ENCODE data around the gene SLIT3. TPM values are rescaled to one million over a fixed set of nuclear protein-coding genes. Genes with fewer than 3 reads are reported as not detected.

Gene SLIT3
- total RNA-seq, 1 donor from 2014 or later: 0.75 TPM

DNA sequence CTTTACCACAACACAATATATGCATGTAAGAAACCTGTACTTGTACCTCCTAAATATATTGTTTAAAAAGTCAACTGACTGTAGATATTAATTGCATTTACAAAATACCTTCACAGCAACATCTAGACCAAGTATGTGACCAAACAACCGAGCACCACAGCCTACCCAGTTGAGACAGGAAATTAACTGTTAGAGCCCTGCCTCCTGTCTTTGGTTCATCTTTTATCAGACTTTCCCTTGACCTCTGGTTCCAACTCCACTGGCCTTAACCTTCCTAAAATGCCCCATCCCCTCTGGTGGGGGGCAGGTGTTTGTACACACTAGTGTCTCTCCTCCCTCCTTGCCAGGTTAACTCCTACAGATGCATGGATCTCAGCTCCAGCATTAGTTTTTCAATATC lies 566.8 kb downstream of the SLIT3 start:
- DNase-seq (ENCODE audit: low spot score): no peak
- no peak for ATAC-seq

DNA sequence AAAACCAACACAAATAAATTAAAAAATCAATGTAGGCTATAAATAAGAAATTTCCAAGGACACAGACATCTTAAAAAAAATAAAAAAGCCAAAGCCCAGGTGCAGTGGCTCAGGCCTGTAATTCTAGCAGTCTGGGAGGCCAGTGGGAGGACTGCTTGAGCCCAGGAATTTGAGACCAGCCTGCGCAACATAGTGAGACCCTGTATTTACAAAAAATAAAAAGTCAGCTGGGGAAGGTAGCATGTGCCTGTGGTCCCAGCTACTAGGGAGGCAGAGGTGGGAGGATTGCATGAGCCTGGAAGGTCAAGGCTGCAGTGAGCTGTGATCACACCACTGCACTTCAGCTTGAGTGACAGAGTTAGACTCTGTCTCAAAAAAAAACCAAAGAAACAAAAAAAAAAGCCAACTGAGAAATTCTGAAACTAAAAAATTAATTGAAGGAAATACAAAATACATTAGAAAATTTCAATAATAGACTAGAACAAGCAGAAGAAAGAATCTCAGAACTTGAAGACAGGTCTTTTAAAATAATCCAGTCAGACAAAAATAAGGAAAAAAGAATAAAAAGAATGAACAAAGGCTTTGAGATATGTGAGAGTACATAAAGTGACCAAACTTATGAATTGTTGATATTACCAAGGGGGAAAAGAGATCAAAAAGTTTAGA lies 572.3 kb downstream of the SLIT3 start:
- ATAC-seq: no peak
- no peak for DNase-seq (ENCODE audit: low spot score)

DNA sequence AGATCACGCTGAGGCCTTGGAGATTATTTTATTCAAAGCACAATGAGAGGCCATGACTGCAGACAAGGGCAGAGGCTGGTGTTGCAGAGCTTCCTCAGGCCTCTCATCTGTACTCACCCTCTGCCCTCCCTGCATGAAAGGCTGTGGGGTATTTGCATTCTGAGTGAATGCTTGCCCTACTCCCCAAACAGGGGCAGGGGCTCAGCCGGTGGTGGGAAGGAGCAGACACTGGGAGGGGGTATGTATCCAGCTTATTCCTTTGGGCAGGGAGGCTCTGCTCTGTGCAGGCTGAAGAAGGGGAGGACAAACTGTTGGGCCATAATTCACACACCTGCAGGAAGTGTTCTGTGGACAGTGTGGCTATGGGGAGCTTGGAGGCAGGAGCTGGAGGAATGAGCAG lies 573.4 kb downstream of the SLIT3 start:
- ATAC-seq (no peak), DNase-seq (ENCODE audit: low spot score) (no peak)

DNA sequence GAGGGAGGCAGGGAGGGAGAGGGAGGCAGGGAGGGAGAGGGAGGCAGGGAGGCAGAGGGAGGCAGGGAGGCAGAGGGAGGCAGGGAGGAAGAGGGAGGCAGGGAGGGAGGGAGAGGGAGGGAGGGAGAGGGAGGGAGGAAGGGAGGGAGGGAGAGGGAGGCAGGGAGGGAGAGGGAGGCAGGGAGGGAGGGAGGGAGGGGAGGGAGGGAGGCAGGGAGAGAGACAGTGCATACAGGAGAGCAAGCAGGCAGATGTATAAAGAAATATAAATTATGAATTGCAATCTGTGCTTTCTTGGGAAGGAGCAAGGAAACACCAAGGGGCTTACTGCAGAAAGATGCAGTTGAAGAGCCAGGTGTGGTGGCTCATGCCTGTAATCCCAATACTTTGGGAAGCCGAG lies 574.6 kb downstream of the SLIT3 start:
- ATAC-seq (no peak), DNase-seq (ENCODE audit: low spot score) (no peak)

DNA sequence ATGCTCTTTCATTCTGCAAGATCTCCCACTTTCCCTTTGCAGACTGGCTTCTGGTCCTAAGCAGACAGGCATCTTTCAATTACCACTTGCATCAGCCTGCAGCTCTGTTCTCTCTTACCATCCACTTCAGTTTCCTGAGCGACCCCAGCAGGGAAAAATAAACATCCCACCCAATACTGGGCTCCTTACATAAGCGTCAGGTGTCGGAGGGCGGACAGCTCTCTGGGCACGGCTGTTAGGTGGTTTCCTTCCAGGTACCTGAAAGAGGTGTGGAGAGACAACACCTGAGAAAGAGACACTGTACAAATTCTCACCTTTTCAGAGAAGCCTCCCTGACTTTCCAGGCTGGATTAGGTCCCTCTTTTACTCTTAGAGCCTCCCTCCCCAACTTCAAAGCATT lies 576.7 kb downstream of the SLIT3 start:
- ATAC-seq (no peak), DNase-seq (ENCODE audit: low spot score) (no peak)

DNA sequence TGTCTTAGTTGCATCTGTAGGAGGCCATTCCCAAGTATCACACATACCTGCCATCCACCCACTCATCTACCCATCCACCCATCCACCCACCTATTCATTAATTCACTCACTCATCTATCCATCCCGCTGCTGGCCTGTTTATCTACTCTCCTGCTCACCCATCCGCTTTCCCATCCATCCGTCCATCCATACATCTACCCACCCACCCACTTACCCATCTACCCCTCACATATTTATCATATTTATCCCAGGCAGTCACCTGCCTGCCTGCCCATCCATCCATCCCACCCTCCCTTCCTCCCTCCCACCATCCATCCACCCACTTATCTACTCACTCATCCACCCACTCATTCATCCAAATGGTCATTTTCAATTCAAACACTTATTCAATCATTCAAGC lies 577.9 kb downstream of the SLIT3 start:
- ATAC-seq (no peak), DNase-seq (ENCODE audit: low spot score) (no peak)

DNA sequence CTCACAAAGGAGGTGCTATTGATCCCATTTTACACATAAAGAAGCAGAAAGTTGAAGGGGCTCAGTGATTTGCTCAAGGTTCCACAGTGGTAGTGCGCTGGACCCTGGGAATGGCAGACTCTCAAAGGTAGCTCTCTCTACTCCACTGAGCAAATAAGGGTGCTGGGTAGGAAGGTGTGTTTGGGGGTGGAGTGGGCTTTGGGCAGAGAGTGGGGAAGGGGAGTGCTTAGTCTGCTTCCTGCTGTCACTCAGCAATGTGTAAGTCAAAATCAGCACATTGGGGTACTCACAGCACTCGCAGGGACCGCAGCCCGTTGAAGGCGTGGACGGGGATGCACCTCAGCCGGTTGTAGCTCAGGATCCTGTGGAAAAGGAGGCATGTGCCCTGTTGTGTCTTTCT lies 579.0 kb downstream of the SLIT3 start:
- ATAC-seq: no peak
- DNase-seq (ENCODE audit: low spot score): no peak

DNA sequence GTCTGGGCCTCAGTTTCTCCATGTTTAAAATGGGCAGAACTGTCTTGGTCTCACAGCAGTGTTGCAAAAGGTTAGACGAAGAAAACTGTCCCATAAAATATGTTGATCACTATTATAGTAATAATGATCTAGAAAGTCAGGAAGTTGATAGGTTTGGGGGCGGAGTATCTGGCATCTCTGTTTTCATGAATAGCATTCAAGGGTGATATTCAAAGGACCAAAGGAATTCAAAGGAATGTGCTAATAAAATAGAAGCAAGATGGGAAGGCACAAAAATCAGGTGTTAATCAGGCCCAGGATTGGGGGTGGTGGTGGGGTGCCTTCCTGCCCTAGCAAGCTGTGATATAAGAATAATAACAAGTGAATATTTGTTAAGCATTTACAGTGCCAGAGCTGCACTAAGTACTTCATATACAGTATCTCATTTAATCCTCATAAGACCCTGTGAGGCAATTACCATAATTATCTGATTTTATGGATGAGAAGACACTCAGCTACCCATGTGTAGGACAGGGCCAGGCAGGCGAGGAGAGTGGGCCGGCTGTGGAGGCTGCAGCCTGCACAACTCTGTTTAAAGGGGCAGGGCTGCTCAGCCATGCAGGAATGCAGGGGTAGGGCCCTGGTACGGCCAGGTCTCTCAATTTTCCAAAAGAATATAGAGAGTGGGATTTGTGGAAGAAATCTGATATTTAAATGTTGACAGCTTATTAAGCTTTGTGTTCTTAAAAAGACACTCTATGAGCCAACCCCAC lies 579.8 kb downstream of the SLIT3 start:
- DNase-seq (ENCODE audit: low spot score): no peak

DNA sequence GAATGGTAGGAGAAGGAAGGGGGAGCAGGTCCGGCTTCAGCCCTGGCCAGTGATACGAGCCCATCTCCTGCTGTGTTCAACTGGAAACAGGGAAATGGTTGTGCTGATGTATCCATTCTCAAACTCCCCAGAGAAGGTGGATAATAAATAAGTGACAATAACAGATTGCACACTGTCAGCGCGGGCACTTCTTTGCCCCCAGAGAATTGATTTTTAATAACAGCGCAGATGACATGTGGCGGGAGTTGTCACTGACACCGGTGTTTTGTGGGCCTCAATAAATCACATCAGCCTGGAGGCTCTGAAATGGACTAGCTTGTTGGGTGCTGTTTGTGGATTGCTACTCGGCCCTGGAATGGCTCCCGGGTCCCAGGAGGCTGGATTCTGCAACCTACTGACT lies 580.4 kb downstream of the SLIT3 start:
- no peak for ATAC-seq
- no peak for DNase-seq (ENCODE audit: low spot score)

More for the DNA sequence above, 579.8 kb downstream of the SLIT3 start:
- no peak for ATAC-seq

DNA sequence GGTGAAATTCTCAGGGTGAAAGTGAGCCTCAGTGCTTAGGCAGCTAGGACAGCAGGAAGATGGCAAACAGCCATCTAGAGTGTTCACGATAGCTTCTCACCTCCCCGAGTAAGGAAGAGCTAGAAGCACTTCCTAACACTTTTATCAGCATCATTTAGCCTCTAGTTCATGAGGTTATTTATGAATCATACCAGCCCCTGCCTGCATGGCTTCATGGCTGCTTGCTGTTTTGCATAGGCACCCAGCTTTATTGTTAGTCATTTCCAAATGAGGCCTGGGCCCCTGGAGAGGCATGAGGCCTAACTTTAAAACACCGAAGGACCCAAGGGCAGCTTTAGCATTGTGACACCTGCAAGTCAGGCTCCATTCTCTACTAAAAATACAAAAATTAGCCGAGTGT lies 586.9 kb downstream of the SLIT3 start:
- ATAC-seq (no peak), DNase-seq (ENCODE audit: low spot score) (no peak)

DNA sequence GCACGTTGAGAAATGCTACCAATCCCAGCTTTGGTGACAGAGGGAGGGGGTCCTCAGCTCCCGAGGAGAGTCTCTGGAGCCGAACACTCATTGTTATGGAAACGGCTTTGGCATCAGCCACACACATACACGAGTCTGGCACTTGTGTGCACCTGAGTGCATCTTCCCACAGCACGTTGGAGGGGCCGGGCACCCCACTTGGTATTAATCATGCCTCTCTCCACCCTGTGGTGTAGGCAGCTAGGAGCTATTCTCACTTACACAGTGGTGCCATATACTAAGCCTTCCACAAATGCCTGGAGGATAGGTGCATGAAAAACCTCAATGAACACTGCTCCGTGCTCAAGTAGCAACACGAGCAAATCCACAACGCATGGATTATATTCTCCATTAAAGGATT lies 587.9 kb downstream of the SLIT3 start:
- ATAC-seq (no peak), DNase-seq (ENCODE audit: low spot score) (no peak)

DNA sequence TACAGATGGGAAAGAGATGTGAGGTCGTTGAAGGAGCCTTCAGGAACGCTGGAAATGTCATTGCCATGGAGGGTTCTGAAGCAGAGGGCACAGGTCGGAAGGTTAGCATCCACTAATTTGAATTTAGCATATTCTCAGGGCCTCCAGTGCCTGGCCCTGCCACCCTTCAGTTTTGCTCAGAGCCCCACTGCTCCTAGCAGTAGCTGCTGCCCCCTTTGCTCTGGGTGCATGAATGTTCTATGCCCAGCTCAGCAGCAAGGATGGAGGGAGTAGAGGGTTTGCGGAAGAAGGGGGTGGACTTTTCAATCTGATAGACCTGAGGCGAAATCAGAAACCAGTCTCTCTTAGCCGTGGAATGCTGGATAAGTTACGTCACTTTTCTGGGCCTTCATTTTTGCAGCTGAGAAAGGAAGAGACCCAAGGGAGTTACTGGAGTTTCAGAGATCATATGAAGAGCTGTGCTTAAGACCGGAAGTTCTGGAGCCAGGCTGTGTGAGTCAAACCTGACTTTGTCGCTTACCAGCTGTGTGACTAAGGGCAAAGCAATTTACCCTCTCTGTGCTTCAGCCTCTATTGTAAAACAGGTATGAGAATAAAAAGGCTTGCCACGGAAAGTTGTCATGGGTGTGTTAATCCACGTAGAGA lies 588.5 kb downstream of the SLIT3 start:
- ATAC-seq (no peak), DNase-seq (ENCODE audit: low spot score) (no peak)

DNA sequence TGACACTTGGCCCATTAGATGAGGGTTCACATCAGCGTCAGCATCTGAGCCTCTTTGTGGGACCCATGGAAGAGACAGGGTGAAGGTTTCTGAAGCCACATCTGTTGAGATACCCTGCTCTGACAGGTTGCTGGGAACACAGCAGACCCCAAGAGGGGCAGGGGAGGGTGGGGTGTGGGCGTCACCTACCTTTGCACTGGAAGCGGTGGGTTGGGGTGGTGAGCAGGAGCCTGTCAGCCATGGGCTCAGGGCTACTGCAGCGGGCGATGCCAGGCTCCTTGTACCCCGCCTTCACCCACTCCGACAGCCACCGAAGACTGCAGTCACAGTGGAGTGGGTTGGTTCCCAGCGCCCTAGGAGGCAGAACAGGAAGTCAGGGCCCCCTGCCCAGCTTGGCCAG lies 590.2 kb downstream of the SLIT3 start:
- DNase-seq (ENCODE audit: low spot score): no peak
- ATAC-seq: no peak

DNA sequence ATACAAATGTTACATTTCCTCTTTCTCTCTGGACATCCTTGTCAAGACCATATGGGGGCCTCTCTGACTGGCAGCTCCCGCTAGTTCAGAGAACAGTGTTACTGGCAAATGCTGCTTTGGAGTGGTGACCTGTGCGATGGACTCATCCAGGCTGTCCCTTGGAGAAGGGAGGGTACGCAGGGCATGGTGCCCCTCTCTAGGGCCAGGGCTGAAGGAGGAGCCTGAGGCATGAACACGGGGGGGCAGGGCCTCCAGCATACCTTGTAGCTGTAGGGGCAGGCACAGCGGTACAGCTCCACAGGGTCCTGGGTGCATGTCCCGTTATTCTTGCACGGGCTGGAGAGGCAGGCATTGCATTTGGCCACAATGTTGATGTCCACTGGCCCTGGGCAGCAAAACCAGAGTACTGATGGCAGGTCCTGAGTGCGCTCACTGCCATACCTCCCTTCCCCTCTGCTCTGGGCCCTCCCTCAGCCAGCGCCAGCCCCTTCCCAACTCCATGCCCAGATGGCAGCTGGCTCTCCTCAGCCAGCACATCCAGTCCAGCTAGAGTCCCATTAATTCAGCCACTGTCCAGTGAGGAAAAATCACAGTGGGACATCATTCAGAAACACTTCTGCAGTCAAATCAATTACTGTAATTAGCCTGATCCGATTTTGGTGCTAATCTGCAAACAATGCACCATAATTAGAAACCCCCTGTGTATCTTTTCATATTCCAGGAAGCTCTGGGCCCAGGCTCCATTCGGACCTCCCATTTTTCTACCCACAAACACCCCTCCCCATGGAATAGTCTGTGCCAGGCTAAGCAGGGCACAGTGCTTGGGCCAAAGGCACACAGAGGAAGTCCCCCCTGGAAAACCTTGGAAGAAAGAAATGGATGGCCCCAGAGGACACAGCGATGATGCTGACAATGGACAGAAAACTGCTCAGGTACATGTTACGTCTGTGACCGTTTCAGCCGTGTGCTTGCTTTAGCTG lies 592.9 kb downstream of the SLIT3 start:
- ATAC-seq (no peak), DNase-seq (ENCODE audit: low spot score) (peak; percentile 7)

DNA sequence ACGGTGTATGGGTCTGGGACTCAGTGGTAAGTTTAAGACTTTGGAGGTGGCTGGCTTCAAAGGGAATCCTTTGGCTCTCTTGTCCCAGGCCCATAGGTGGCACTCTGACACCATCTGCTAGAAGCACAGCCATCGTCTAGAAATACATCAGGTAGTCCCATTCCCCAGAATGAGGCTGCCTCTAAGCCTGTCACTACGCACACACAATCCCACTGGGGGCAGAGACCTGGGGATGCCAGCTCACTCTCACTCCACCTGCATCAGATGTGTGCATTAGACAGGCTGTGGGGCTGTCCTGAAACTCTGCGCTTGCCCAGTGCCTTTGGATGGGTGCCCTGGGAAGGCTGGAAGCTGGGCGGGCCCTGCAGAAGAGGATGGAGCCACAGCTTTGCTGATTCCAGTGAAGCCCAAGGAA lies 594.3 kb downstream of the SLIT3 start:
- ATAC-seq (peak; percentile 71), DNase-seq (ENCODE audit: low spot score) (no peak)

DNA sequence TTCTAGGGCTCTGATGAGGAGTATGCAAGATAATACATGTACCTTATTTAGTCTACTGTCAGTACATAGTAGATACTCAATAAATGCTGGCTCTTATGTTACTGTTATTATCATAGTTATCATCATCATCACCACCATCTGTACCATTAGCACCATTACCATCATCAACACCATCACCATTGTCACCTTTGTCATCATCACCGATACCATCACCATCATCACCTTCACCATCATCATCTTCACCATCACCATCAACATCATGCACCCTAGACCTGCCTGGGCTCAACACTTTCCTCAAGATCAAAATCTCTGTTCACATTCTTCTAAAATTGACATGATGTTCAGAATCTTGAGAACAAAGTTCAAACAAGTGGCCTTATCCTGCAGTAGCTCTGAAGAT lies 595.6 kb downstream of the SLIT3 start:
- ATAC-seq (no peak), DNase-seq (ENCODE audit: low spot score) (no peak)

DNA sequence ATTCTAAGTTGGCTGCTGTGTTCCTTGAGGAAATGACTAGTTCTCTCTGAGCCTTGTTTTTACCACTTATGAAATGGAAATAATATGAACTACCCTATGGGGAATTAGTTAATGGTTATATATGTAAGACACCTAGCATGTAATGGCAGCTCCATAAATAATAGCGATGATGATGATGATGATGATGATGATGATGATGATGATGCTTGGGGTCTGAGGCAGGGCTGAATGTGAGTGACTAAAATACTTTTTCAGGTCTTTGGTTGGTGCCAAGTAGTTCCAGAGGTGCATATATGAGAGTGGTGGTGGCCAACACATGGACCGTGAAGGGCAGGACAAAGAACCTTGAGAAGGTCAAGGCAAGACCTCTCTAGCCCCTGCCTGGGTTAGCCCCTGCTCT lies 598.4 kb downstream of the SLIT3 start:
- DNase-seq (ENCODE audit: low spot score) (no peak), ATAC-seq (no peak)

DNA sequence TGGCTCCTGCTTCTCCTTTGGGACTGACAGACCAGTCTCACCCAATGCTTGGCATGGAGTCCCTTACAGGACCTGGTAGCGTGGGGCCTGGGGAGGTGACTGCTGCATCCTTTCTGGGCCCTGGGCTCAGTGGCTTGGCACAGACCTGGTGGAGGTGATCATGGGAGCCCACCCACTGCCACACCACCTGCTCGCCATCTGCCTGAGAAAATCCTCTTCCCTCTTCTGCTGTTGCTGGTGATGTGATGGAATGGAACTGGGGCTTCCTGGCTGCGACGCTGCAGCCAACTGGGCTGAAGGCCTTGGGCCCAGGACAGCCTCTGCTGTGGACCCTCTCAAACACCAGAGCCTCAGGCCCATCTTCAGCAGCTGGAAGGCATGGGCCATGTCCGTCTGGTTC lies 599.3 kb downstream of the SLIT3 start:
- no peak for ATAC-seq
- DNase-seq (ENCODE audit: low spot score): no peak

DNA sequence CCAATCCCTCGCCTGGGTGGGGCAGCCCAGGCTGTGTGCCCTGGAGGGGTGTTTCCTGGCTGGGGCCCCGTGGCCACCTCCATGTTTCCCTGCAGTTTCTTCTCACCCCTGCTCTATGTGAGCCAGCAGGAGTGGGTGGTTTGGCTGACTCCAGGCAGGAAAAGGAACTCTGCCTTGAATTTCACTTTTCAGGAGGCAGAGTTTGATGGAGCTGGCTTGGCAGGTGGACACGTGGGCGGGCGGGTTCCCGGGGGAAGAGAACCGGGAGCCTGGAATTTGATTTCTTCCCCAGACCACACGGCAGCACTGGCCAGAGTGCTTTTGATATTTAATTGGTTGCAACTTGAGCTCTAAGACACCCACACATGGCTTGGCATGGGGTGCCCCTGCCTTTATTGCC lies 601.9 kb downstream of the SLIT3 start:
- DNase-seq (ENCODE audit: low spot score) (no peak), ATAC-seq (no peak)

DNA sequence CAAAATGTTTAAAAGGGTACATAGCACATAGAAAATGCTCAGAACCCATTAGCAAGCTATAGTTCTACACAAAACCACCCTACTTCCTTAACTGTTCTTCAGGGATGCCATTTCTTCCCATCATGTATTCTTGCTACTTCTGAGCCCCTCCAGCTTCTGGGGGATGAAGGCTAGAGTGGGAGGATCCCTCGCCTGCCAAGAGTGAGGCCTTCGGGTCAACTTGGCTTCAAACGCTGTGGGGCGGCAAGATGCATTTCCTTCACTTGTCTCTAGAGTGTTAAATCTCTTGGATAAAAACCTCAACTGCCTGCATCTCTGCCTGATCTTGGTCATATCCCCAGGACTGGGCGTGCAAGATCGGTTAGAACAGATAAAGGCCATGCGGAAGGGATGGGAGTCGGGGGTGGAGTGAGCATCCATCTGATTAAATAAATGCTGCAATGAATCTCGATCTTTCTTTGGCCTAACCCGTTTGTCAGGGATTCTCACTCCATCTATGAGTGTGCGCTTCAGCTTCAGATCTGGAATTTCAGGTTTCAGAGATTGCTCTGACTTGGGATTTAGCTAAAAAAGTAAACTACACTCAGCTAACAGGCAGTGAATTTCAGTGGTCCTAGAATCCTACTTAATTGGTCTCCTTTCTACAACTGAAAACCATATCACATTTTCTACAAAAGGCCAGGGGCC lies 603.8 kb downstream of the SLIT3 start:
- ATAC-seq (no peak), DNase-seq (ENCODE audit: low spot score) (no peak)

DNA sequence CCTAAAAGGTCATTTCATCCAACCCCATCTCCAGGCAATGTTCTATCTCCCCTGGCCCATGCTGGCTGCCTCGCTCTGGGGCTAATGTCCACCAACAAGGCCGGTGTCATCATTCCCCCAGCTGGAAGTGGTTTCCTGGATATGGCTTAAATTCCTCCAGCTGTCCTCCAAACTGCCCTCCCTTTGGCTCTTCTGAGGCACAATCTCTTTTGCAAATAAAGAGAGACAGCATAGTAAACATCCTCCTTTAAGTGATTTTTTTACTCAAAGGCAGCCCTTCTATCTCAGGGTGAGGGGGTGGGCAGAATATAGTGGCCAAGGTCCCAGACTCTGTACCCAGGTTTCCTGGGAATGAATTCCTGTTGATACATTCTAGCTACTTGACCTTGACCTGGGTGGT lies 604.3 kb downstream of the SLIT3 start:
- DNase-seq (ENCODE audit: low spot score) (no peak), ATAC-seq (no peak)

All from left lobe of liver (tissue), 2 donors.